H54 (cell line): ENCODE measurements around the gene VWDE.
A peak's percentile ranks its signal among the peaks of the same experiment; 100 is the strongest.

Experiments
- DNase-seq: peaks from one replicate; pipeline ENCODE4 v3.0.0; 2011; ENCODE audit warnings: low spot score, mixed read lengths; ENCODE audit not compliant: insufficient read length
- FAIRE-seq: peaks from 3 replicates; lab custom pipeline; 2011; peaks lifted over from hg19 to GRCh38; lab: Jason Lieb, UNC
- POLR2A ChIP-seq: IDR thresholded peaks from 2 replicates; pipeline ENCODE4 v1.6.1; 2011; ENCODE audit warnings: low read depth, mild to moderate bottlenecking, low read length

The VWDE gene

GRCh38 chr7:12337095-12337494, 66.6 kb downstream of the VWDE start:
- peak; percentile 86 for FAIRE-seq
- no peak for DNase-seq
- TF ChIP-seq POLR2A, result no peak

- no peak for TF ChIP-seq POLR2A
- no peak for DNase-seq
- peak; percentile 78 for FAIRE-seq
These were observed 74.5 kb downstream of the VWDE start for GRCh38 chr7:12328888-12329770.

DNA sequence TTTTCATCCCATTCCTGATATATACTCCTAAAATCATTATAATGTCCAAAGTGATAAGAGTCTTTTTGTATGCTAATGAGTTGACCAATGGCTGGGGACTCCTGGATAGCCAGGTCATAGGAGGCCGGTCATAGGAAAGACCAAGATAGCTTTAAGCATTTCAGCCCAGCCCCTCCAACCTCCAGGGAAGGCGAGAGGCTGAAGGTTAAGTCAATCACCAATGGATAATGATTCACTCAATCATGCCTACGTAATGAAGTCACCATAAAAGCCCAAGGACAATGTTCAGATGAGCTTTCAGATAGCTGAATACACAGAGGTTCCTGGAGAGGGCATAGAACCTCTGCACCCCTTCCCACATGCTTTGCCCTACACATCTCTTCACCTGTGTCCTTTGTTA, 75.7 kb downstream of the VWDE start:
- TF ChIP-seq POLR2A, result no peak
- no peak for DNase-seq
- FAIRE-seq, result peak; percentile 73

DNA sequence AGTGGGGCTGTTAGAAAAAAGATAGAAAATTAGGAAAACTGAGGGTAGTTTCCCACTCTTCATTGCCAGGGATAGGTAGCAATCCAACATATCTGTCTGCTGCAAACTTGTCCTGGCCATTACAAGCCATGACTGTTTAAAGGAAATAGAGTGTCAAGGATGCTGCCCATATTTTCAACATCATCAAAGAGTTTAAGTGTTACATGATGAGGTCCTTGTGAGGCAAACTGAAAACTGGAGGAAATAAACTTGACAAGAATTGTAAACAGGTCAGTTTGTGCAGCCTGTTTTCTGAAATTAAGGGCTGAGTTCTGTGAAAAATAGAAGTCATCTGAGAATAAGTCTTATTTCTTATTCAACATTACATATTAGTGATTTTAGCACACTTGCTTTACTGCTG, 78.0 kb downstream of the VWDE start:
- no peak for TF ChIP-seq POLR2A
- DNase-seq, result no peak
- FAIRE-seq, result peak; percentile 70

- DNase-seq, result no peak
- FAIRE-seq, result no peak
- no peak for TF ChIP-seq POLR2A
These were observed 80.2 kb downstream of the VWDE start for GRCh38 chr7:12323415-12323814.

GRCh38 chr7:12322903-12323300, 80.8 kb downstream of the VWDE start:
- peak; percentile 95 for FAIRE-seq
- TF ChIP-seq POLR2A, result no peak
- no peak for DNase-seq

DNA sequence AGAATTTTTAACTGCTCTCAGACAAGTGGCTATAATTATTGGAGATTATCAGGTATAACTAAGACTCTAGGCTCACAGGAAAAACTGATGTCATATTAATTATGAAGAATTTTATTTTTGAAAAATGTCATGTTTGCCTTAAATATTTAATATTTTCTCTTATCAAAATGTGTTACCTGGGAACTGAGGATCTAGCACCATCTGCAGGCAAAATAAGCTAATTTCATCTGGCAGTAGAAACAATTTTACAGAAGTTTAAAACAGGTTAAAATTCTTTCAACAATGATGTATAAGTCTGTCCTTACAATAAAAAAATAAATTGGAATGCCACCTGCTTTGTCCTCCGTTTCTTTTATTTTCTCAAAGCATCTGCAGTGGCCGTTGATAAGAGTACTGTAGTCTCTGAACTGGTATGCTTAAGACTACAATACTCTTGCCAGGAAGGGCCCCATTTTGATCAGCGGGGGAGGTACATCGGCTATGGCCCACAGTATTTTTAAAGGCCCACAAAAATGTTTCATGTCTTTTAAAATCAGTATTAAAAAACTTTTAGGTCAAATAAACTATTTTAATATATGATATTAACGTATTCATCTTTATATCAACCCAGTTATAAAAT, 81.3 kb downstream of the VWDE start:
- DNase-seq (no peak), FAIRE-seq (peak; percentile 97)
- TF ChIP-seq POLR2A, result no peak

DNA sequence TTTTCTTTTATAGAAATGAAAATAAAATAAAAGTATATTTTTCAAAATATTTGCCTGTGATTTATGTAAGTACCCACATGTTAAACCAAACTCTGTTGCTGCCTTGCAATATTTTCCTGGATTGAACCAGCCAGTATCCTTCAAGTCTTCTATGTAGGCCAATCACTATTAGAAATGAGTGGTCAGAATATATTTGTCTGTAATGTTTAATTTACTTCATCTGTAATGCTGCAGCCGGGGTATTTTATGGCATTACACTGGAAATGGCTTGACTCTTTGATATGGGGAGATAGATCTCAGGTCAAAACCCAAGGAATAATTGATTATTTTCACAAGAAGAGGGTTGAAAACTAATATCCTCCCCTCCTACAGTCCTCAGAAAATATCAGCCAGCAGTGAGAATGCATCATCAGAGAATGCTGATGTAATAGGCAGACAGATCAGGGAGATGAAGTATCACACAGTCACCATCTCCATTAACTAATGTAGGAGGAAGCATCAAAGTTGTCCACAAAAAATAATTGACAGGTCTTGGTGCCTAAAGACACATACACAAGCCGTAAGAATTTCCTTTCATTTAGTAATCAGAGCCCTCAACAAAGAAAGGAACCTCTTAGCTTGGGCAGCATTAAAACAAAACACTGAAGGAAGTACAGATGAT, 82.5 kb downstream of the VWDE start:
- no peak for TF ChIP-seq POLR2A
- DNase-seq (no peak), FAIRE-seq (peak; percentile 75)

DNA sequence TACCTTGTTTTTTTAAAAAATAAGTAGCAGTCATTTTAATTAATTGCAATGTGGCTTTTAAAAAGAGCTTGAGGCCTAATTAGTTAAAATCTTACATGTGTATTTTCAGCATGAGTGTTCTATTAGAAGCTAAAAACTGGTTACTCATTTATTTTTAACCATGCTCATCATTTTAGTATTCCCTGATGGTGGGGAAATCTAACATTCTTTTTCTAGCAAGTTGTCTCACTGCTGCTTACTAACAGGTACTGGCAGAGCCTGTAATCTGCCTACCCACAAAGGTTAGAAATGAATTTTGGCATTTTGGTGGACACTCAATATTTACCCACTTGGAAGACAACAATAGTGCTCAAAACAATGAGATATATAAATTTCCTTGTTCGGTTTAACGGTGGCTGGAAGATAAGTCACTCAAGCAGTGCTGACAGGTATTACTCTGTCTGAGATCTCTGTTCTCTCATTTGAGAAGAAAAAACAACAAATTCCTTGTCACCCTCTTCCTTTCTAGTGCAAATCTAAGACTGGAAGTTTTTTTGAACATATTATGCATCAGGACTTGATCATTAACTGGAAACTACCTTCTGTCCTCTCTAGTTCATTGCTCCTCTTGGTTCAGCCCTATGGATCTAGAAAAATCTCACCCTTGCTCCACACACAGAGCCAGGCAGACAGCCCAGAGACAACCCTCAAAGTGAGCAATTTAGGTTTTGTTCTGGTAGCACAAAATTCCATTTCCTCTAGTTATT, 83.3 kb downstream of the VWDE start:
- DNase-seq (no peak), FAIRE-seq (peak; percentile 78)
- TF ChIP-seq POLR2A, result no peak

DNA sequence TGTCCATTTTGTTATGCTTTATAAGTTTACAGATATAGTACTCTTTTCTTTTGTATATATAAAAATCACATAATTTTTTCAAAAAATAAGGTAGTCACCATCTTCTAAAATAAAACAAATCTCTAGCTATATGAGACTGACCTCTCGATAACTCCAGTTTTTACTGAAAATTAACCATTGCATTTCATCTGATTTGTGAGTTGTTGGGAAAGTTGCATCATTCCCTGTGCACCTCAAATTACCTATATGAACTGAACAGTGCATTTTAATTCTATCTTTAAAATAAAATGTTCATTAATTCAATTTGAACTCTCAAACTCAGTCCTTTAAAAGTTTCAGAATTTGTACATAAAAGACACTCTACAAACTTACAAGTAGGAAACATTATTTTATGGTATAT, 86.0 kb downstream of the VWDE start:
- TF ChIP-seq POLR2A, result no peak
- DNase-seq, result no peak
- FAIRE-seq, result peak; percentile 70

DNA sequence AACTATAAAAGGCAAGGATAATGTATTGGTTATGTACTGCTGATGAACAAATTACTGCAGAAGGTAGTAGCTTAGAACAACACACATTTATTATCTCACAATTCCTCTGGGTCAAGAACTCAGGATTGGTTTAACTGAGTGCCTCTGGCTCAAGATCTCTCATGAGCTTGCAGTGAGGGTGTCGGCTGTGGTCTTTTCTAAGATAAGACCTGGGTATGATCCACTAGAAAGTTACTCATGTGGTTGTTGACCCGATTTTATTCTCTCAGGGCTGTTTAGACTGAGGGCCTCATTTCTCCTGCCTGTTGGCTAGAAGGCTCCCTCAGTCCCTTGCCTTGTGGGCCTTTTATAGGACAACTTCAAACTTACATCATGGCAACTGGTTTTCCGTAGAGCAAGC, 86.7 kb downstream of the VWDE start:
- FAIRE-seq (no peak), DNase-seq (no peak)
- TF ChIP-seq POLR2A, result no peak

DNA sequence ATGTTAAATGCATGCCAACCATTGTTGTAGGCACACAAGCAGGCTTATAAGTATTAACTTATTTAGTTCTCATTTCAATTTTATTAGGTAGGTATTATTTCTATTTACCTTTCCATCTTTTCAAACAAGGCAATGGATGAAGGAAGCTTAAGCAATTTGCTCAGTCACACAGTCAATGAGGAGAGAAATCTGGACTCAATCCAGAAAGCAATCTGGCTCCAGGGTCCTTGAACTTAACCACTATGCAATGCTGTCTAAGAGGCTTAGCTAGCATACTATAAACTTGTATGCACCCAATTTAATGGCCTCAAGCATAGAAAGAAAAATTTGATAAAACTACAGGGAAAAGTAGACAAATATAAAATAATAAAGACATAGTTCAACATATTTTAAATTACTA, 88.6 kb downstream of the VWDE start:
- FAIRE-seq (no peak), DNase-seq (no peak)
- no peak for TF ChIP-seq POLR2A

- FAIRE-seq (peak; percentile 71), DNase-seq (no peak)
- TF ChIP-seq POLR2A, result no peak
These were observed 89.5 kb downstream of the VWDE start for GRCh38 chr7:12314199-12314598.
